Activated CD4-positive, alpha-beta T cell treated with anti-CD3 and anti-CD28 coated beads, Interleukin-2, amount 50 U/mL, for 1 hour (primary cell): ENCODE results near the gene ATP8B2.
A peak's percentile ranks its signal among the peaks of the same experiment; 100 is the strongest.
"Not testable (repeated sequence)": the region's sequence is repeated elsewhere in the genome, so short reads cannot be mapped to it uniquely, and the experiment has no call there.

ENCODE experiments used
- DNase-seq: peaks from one replicate; pipeline ENCODE4 v3.0.0-alpha.2; 2020

Gene ATP8B2

GRCh38 chr1:154324669-154325582, at the start of gene ATP8B2:
TSS of gene ATP8B2 (plus strand) at chr1:154325525. CDS start at chr1:154328142, 2,617 bp downstream.
- DNase-seq: peak; percentile 76

- DNase-seq: peak; percentile 31
Observed at GRCh38 chr1:154276797-154277196, 48.5 kb upstream of the ATP8B2 start.

- DNase-seq: not testable (repeated sequence)
Observed at GRCh38 chr1:154287591-154287990, 37.7 kb upstream of the ATP8B2 start.

- no peak for DNase-seq
Observed at GRCh38 chr1:154288661-154289060, 36.7 kb upstream of the ATP8B2 start.

GRCh38 chr1:154290921-154291320, 34.4 kb upstream of the ATP8B2 start:
- DNase-seq: no peak

GRCh38 chr1:154295408-154296235, 29.7 kb upstream of the ATP8B2 start:
- no peak for DNase-seq

- DNase-seq: no peak
Observed at GRCh38 chr1:154301582-154301981, 23.7 kb upstream of the ATP8B2 start.

- DNase-seq: no peak
Observed at GRCh38 chr1:154304664-154305337, 20.5 kb upstream of the ATP8B2 start.

- no peak for DNase-seq
Observed at GRCh38 chr1:154306151-154306550, 19.2 kb upstream of the ATP8B2 start.

GRCh38 chr1:154307670-154308270, 17.6 kb upstream of the ATP8B2 start:
- not testable (repeated sequence) for DNase-seq

- DNase-seq: not testable (repeated sequence)
Observed at GRCh38 chr1:154309136-154309535, 16.2 kb upstream of the ATP8B2 start.

GRCh38 chr1:154312229-154313065, 12.9 kb upstream of the ATP8B2 start:
- DNase-seq: not testable (repeated sequence)

- no peak for DNase-seq
Observed at GRCh38 chr1:154313066-154313356, 12.3 kb upstream of the ATP8B2 start.

- not testable (repeated sequence) for DNase-seq
Observed at GRCh38 chr1:154314226-154314625, 11.1 kb upstream of the ATP8B2 start.

GRCh38 chr1:154316704-154317103, 8.6 kb upstream of the ATP8B2 start:
- no peak for DNase-seq

- DNase-seq: no peak
Observed at GRCh38 chr1:154318386-154318785, 6.9 kb upstream of the ATP8B2 start.

- no peak for DNase-seq
Observed at GRCh38 chr1:154320882-154321608, 4.3 kb upstream of the ATP8B2 start, which contains the start of gene AQP10. TSS of gene AQP10 (plus strand) at chr1:154321093. CDS start at chr1:154321156, 63 bp downstream.

- DNase-seq: not testable (repeated sequence)
Observed at GRCh38 chr1:154321609-154321934, 3.8 kb upstream of the ATP8B2 start.

- no peak for DNase-seq
Observed at GRCh38 chr1:154323493-154323892, 1.8 kb upstream of the ATP8B2 start.

GRCh38 chr1:154324241-154324640, 1.1 kb upstream of the ATP8B2 start:
- no peak for DNase-seq
